ENCODE results near the gene GNAS. TPM values are rescaled to one million over a fixed set of nuclear protein-coding genes. Genes with fewer than 3 reads are reported as not detected.

The GNAS gene
- total RNA-seq, 1 donor: 366 TPM

GRCh38 chr20:58876437-58876836 is 23.9 kb downstream of the GNAS start:
- H2AFZ ChIP-seq (ENCODE audit: low read length): no peak overlapping the region
- no peaks in the 10 kb centered on the region for H4K20me1 ChIP-seq (ENCODE audit: insufficient read depth, low read length)
- H3K27me3 ChIP-seq (ENCODE audit: insufficient read depth, low read length): no peaks in the 10 kb centered on the region
- H3K27ac ChIP-seq (ENCODE audit: low read depth, low read length): no peak overlapping the region
- H3K9me3 ChIP-seq (ENCODE audit: low read depth, low read length): no peaks in the 10 kb centered on the region
- no peak overlapping the region for H3K4me2 ChIP-seq (ENCODE audit: insufficient read depth, low read length)
- no peak for DNase-seq (ENCODE audit: insufficient read length, low spot score, missing footprints)
- no peaks in the 10 kb centered on the region for H3K79me2 ChIP-seq (ENCODE audit: insufficient read depth, low read length)
- no peaks in the 10 kb centered on the region for H3K36me3 ChIP-seq (ENCODE audit: insufficient read depth, low read length)
- H3K4me1 ChIP-seq (ENCODE audit: insufficient read depth, low read length): peaks cover 10% of the 10 kb centered on the region
- no peak overlapping the region for H3K4me3 ChIP-seq (ENCODE audit: insufficient read depth, low read length)
- TF ChIP-seq, protein P1, sequence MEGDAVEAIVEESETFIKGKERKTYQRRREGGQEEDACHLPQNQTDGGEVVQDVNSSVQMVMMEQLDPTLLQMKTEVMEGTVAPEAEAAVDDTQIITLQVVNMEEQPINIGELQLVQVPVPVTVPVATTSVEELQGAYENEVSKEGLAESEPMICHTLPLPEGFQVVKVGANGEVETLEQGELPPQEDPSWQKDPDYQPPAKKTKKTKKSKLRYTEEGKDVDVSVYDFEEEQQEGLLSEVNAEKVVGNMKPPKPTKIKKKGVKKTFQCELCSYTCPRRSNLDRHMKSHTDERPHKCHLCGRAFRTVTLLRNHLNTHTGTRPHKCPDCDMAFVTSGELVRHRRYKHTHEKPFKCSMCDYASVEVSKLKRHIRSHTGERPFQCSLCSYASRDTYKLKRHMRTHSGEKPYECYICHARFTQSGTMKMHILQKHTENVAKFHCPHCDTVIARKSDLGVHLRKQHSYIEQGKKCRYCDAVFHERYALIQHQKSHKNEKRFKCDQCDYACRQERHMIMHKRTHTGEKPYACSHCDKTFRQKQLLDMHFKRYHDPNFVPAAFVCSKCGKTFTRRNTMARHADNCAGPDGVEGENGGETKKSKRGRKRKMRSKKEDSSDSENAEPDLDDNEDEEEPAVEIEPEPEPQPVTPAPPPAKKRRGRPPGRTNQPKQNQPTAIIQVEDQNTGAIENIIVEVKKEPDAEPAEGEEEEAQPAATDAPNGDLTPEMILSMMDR (IDR thresholded peaks at IDR 0.05; ENCODE audit: extremely low read depth, low read depth, low read length): no peak

DNA sequence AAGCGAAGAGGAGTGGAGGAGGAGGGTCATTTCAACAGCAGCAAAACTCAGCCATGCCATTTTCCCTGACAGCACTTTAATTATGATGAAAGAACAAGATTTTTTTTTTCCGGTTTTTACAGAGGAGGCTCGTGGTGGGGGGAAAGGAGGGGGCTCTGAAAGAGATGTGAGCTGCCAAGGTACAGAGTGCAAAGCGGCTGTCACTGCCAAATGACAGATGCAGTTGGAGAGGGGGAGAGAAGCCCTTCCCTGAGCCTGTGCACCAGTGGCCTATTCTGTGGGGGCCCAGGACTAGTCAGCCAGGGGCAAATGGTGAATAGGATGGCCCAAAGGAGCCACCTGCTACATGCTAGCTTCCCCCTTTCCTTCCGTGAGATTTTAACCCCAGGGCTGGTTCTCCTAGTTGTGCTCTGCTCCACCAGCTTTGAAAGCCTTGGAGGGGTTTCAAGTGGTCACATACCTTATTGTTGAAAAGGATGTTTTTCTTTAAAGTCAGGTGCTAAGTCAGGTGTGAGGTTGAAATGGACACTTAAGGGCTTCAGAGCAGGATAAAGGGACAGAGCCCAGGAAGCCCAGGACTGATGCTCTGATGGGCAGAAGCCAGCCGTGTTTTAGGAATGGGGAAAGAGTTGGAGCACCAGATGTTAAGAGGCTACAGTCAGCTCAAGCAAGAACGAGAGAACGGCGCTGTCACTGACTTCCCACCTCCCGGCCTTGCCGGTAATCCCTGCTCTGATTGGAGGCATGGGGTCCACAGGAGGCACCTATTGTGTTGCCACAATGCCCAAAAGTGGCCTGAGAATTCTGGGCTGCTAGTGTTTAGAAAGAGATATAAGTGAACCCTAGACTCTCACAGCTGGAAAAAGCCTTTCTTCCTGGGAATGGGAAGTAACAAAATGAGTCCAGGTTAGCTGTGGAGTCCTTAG is 24.8 kb downstream of the GNAS start:
- Histone ChIP-seq H3K36me3 (ENCODE audit: insufficient read depth, low read length) (no peaks in the 10 kb centered on the region), H3K27me3 (ENCODE audit: insufficient read depth, low read length) (no peaks in the 10 kb centered on the region), H3K4me2 (ENCODE audit: insufficient read depth, low read length) (no peak overlapping the region), H3K79me2 (ENCODE audit: insufficient read depth, low read length) (no peaks in the 10 kb centered on the region), H3K4me3 (ENCODE audit: insufficient read depth, low read length) (no peak overlapping the region), H2AFZ (ENCODE audit: low read length) (no peak overlapping the region), H4K20me1 (ENCODE audit: insufficient read depth, low read length) (no peaks in the 10 kb centered on the region), H3K4me1 (ENCODE audit: insufficient read depth, low read length) (peaks cover 10% of the 10 kb centered on the region), H3K9me3 (ENCODE audit: low read depth, low read length) (no peaks in the 10 kb centered on the region), H3K27ac (ENCODE audit: low read depth, low read length) (no peak overlapping the region)
- DNase-seq (ENCODE audit: insufficient read length, low spot score, missing footprints): no peak
- TF ChIP-seq, protein P1 (IDR thresholded peaks at IDR 0.05; ENCODE audit: extremely low read depth, low read depth, low read length): no peak

DNA sequence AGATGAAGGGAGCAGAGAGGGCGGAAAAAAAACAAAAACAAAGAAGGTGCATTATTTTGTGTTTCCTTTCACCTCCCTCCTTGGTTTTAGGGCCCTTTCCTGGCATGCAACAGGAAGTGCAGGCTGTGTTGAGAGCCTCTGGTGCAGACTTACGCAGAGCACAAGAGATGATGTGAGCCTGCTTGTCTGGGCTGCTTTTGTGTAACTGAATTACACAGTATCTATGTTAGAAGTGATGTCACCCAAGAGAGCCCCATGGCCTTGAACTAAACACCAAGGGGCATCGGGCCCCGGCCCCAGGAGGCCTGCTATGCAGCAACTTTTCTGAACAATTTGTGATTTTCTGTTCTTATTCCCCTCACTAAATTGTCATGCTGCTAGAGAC is 25.5 kb downstream of the GNAS start:
- DNase-seq (ENCODE audit: insufficient read length, low spot score, missing footprints): no peak
- H4K20me1 ChIP-seq (ENCODE audit: insufficient read depth, low read length): no peaks in the 10 kb centered on the region
- H3K27ac ChIP-seq (ENCODE audit: low read depth, low read length): no peak overlapping the region
- H3K79me2 ChIP-seq (ENCODE audit: insufficient read depth, low read length): no peaks in the 10 kb centered on the region
- peaks cover 11% of the 10 kb centered on the region for H3K4me1 ChIP-seq (ENCODE audit: insufficient read depth, low read length)
- TF ChIP-seq, protein P1 (IDR thresholded peaks at IDR 0.05; ENCODE audit: extremely low read depth, low read depth, low read length): no peak
- no peak overlapping the region for H2AFZ ChIP-seq (ENCODE audit: low read length)
- no peaks in the 10 kb centered on the region for H3K9me3 ChIP-seq (ENCODE audit: low read depth, low read length)
- H3K36me3 ChIP-seq (ENCODE audit: insufficient read depth, low read length): no peaks in the 10 kb centered on the region
- H3K4me2 ChIP-seq (ENCODE audit: insufficient read depth, low read length): no peak overlapping the region
- H3K27me3 ChIP-seq (ENCODE audit: insufficient read depth, low read length): no peaks in the 10 kb centered on the region
- no peak overlapping the region for H3K4me3 ChIP-seq (ENCODE audit: insufficient read depth, low read length)

DNA sequence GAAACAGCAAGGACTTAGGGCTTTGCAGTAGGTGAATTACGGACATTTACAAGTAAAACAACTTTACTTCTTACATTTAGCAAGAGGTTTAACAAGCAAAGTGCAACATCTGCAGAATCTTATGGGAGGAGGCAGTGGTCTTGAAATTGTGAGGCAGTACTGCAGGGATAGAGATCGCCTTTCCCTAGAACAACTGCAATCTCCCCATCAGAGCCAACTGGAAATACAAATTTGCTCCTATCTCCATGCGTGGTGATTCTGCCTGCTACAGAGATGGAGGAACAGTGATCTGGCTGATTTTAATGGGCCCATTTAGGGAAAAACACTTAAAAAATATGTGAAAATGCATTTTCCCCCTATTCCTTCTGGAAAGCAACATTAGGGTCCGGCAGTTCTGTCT is 25.9 kb downstream of the GNAS start:
- TF ChIP-seq, protein P1 (IDR thresholded peaks at IDR 0.05; ENCODE audit: extremely low read depth, low read depth, low read length): no peak
- no peak overlapping the region for H2AFZ ChIP-seq (ENCODE audit: low read length)
- H3K79me2 ChIP-seq (ENCODE audit: insufficient read depth, low read length): no peaks in the 10 kb centered on the region
- no peak overlapping the region for H3K4me2 ChIP-seq (ENCODE audit: insufficient read depth, low read length)
- no peaks in the 10 kb centered on the region for H3K27me3 ChIP-seq (ENCODE audit: insufficient read depth, low read length)
- H3K36me3 ChIP-seq (ENCODE audit: insufficient read depth, low read length): no peaks in the 10 kb centered on the region
- H4K20me1 ChIP-seq (ENCODE audit: insufficient read depth, low read length): no peaks in the 10 kb centered on the region
- no peak overlapping the region for H3K4me3 ChIP-seq (ENCODE audit: insufficient read depth, low read length)
- no peak for DNase-seq (ENCODE audit: insufficient read length, low spot score, missing footprints)
- H3K27ac ChIP-seq (ENCODE audit: low read depth, low read length): no peak overlapping the region
- H3K4me1 ChIP-seq (ENCODE audit: insufficient read depth, low read length): peaks cover 16% of the 10 kb centered on the region
- H3K9me3 ChIP-seq (ENCODE audit: low read depth, low read length): no peaks in the 10 kb centered on the region

Measured in osteoblast (primary cell).